Panc1 (cell line): ENCODE measurements around the gene PPP1CA. TPM values are rescaled to one million over a fixed set of nuclear protein-coding genes. Genes with fewer than 3 reads are reported as not detected.

Experiments used
- ATAC-seq: fragments of 200-7000 bp; cut with Tn5 transposase; 2 replicates; pipeline ENCODE4 v1.9.1; 2020; ENCODE audit warnings: mild to moderate bottlenecking, moderate library complexity
- BruUV-seq: library from RNA; stranded (reverse); fragments of 400-500 nt; replicated peaks from 2 replicates; lab custom pipeline; 2021; lab: Mats Ljungman, UMichigan
- CTCF ChIA-PET: fragments of 300-600 bp; sonication (Branson Sonifier 250); formaldehyde crosslinking; loops from one replicate; lab custom pipeline; 2022; ENCODE audit warnings: antibody characterized with exemption; lab: Charles Lee
- POLR2A ChIA-PET: fragments of 300-600 bp; sonication (Branson Sonifier 250); formaldehyde crosslinking; loops from one replicate; lab custom pipeline; 2022; ENCODE audit warnings: antibody characterized with exemption; lab: Charles Lee
- DNase-seq: peaks from one replicate; pipeline ENCODE4 v3.0.0-alpha.2; 2010; ENCODE audit warnings: low read depth, low spot score
- H3K27ac ChIP-seq: 2 replicates; pipeline ENCODE4 v1.5.1; 2011; ENCODE audit warnings: mild to moderate bottlenecking, low read length, inconsistent platforms
- H3K27me3 ChIP-seq: fragments of 200-500 bp; sonication (Bioruptor generic); 2 replicates; pipeline ENCODE4 v1.6.0; 2014; ENCODE audit warnings: low read length, inconsistent platforms; ENCODE audit not compliant: control insufficient read depth, insufficient read depth
- H3K36me3 ChIP-seq: fragments of 200-500 bp; sonication (Bioruptor generic); 2 replicates; pipeline ENCODE4 v1.5.1; 2014; ENCODE audit warnings: inconsistent platforms, mild to moderate bottlenecking, low read length, moderate library complexity; ENCODE audit not compliant: control insufficient read depth, insufficient read depth
- H3K4me1 ChIP-seq: 2 replicates; pipeline ENCODE4 v1.5.1; 2011; ENCODE audit warnings: inconsistent platforms, mild to moderate bottlenecking, low read length, moderate library complexity; ENCODE audit not compliant: control insufficient read depth, insufficient read depth
- H3K4me3 ChIP-seq, 2 experiments: 2 replicates each; pipeline ENCODE4 v1.5.1; 2011 to 2012; ENCODE audit warnings: low read depth in 2 of 2, low read length in 2 of 2, mild to moderate bottlenecking in 2 of 2, inconsistent platforms in 1 of 2, moderate library complexity in 1 of 2
- H3K9me3 ChIP-seq: fragments of 200-500 bp; sonication (Bioruptor generic); 2 replicates; pipeline ENCODE4 v1.5.1; 2014; ENCODE audit warnings: low read depth, mild to moderate bottlenecking, inconsistent platforms, low read length, moderate library complexity; ENCODE audit not compliant: control insufficient read depth, insufficient read depth
- POLR2AphosphoS5 ChIP-seq: IDR thresholded peaks from 2 replicates; pipeline ENCODE4 v1.6.1; 2012; ENCODE audit warnings: mild to moderate bottlenecking, low read depth, low read length, moderate library complexity
- SIN3A ChIP-seq: IDR thresholded peaks from 2 replicates; pipeline ENCODE4 v1.6.1; 2012; ENCODE audit warnings: low read depth, mild to moderate bottlenecking, low read length, moderate library complexity, borderline replicate concordance; ENCODE audit not compliant: insufficient read depth
- TCF7L2 ChIP-seq: IDR thresholded peaks from 2 replicates; pipeline ENCODE4 v1.6.1; 2011; ENCODE audit warnings: mild to moderate bottlenecking, low read depth, low read length, inconsistent platforms
- in situ Hi-C: cut with HindIII; loops from 2 replicates; pipeline ENCODE4 v1.10.0; 2016; ENCODE audit warnings: low sequenced_read_pairs, low pct_unique_long_range_greater_than_20kb
- intact Hi-C: fragments of 100-400 bp; cut with micrococcal nuclease; formaldehyde crosslinking; loops from one replicate; pipeline ENCODE4 v1.10.0; 2022; ENCODE audit not compliant: unreplicated experiment
- total RNA-seq: library from RNA; stranded (reverse); gene quantifications from one replicate; pipeline ENCODE4 v1.2.1, GENCODE V29; 2021; ENCODE audit not compliant: unreplicated experiment
- TF ChIP-seq, protein P1 (sequence below): fragments of 450-650 bp; IDR thresholded peaks from 2 replicates; pipeline ENCODE4 v1.5.1; 2017; ENCODE audit warnings: mild to moderate bottlenecking
- TF ChIP-seq, protein P2 (sequence below), 2 experiments: IDR thresholded peaks; 2 replicates each; pipeline ENCODE4 v1.6.1; 2011 to 2012; ENCODE audit warnings: low read depth in 2 of 2, control low read depth in 1 of 2, low read length in 1 of 2, mild to moderate bottlenecking in 1 of 2, moderate library complexity in 1 of 2; ENCODE audit not compliant: insufficient read depth in 1 of 2

The PPP1CA gene
- total RNA-seq, 1 experiment from 2014 or later: 361 TPM

DNA sequence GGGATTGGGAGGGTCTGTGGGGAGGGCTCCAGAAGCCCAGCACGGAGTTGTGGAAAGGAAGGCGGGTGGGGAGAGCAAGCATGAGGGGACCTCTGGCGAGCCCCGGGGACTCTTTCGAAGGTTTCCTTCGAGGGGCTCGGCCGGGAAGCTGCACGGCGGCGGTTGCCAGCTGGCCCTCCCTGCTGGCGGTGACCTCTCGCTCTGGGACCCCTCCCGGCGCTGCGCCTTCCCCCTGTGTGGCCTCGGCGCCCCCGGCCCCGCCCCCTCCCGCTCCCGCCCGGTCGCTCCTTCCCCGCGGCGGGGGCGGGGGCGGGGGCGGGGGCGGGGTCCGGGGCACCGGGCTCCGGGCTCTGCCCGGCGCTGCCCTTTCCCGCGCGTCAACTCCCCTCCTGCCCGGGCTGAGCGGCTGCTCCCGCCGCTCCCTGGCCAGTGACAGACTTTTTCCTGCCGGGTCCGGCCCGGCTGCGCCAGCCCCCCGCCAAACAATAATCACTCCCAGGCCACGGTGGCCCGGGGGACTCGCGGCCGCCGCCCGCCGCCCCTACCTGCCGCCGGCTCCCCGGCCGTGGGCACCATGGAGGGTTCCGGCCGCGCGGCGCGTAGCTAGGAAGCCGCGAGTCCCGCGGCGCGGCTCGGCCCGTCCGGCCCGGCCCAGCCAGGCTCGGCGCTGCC is 29.2 kb downstream of the PPP1CA start:
- peak; percentile 39 for ATAC-seq

DNA sequence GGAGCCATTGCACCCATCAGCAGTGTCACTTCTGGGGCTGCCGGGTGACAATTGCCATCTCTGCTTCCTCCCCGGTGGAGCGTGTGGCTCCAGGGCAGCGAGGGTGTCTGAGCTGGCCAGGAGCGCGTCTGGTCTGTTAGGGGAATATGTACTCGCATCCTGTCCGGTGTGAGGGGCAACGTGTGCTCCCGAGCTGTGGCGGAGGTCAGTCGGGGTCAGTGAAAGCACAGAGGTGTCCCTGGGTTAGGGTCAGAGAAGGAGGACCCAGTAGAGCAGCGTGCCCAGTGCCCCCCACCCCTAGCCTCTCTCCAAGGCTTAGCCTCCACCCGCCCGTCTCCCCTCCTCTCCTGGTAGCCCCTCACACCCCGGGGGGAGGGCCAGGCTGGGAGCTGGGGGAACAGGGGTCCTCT is 29.7 kb downstream of the PPP1CA start:
- in situ Hi-C loops: no loop called here
- Histone ChIP-seq H3K4me3 (peak overlapping the region; percentile 65 to 69), H3K27me3 (no peaks in the 10 kb centered on the region), H3K27ac (peak overlapping the region; percentile 88), H3K9me3 (no peaks in the 10 kb centered on the region), H3K36me3 (no peaks in the 10 kb centered on the region; the same call in 1 of the 2 replicates), H3K4me1 (peaks cover 61% of the 10 kb centered on the region)
- ATAC-seq (peak; percentile 21; the same call in 1 of the 2 replicates), DNase-seq (no peak)
- ChIA-PET POLR2A (no interaction called here), CTCF (interaction anchor here (0.6 to 6.9 kb wide), 5 partner anchors 9 to 55 kb away, joined by 4 to 58 read pairs (median 5); partner anchors contain the start of genes POLD4 and PPP1CA)
- intact Hi-C loops: no loop called here
- no TSS peak for BruUV-seq
- peak; percentile 14; the same call in 1 of the 2 replicates for TF ChIP-seq POLR2AphosphoS5
- TF ChIP-seq TCF7L2: no peak

More for the DNA sequence above, 29.2 kb downstream of the PPP1CA start:
- in situ Hi-C loops (no loop called here), intact Hi-C loops (no loop called here)
- peak overlapping the region; percentile 65 to 69 for H3K4me3 ChIP-seq
- DNase-seq: no peak
- no peaks in the 10 kb centered on the region; the same call in 1 of the 2 replicates for H3K36me3 ChIP-seq
- H3K4me1 ChIP-seq: peaks cover 62% of the 10 kb centered on the region
- peak overlapping the region; percentile 88 for H3K27ac ChIP-seq
- BruUV-seq: no TSS peak
- CTCF ChIA-PET: interaction anchor here (0.6 to 6.9 kb wide), 4 partner anchors 8 to 55 kb away, joined by 4 to 58 read pairs (median 6); partner anchors contain the start of gene PPP1CA
- POLR2A ChIA-PET: interaction anchor here (0.5 to 1.0 kb wide), 4 partner anchors 15 to 805 kb away, joined by 3 to 6 read pairs (median 4); no protein-coding TSS in a partner anchor
- no peaks in the 10 kb centered on the region for H3K9me3 ChIP-seq
- no peaks in the 10 kb centered on the region for H3K27me3 ChIP-seq
- TF ChIP-seq SIN3A: no peak; the same call in 1 of the 2 replicates
- TF ChIP-seq, protein P1, sequence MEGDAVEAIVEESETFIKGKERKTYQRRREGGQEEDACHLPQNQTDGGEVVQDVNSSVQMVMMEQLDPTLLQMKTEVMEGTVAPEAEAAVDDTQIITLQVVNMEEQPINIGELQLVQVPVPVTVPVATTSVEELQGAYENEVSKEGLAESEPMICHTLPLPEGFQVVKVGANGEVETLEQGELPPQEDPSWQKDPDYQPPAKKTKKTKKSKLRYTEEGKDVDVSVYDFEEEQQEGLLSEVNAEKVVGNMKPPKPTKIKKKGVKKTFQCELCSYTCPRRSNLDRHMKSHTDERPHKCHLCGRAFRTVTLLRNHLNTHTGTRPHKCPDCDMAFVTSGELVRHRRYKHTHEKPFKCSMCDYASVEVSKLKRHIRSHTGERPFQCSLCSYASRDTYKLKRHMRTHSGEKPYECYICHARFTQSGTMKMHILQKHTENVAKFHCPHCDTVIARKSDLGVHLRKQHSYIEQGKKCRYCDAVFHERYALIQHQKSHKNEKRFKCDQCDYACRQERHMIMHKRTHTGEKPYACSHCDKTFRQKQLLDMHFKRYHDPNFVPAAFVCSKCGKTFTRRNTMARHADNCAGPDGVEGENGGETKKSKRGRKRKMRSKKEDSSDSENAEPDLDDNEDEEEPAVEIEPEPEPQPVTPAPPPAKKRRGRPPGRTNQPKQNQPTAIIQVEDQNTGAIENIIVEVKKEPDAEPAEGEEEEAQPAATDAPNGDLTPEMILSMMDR: no peak
- TF ChIP-seq TCF7L2: no peak
- TF ChIP-seq, protein P2, sequence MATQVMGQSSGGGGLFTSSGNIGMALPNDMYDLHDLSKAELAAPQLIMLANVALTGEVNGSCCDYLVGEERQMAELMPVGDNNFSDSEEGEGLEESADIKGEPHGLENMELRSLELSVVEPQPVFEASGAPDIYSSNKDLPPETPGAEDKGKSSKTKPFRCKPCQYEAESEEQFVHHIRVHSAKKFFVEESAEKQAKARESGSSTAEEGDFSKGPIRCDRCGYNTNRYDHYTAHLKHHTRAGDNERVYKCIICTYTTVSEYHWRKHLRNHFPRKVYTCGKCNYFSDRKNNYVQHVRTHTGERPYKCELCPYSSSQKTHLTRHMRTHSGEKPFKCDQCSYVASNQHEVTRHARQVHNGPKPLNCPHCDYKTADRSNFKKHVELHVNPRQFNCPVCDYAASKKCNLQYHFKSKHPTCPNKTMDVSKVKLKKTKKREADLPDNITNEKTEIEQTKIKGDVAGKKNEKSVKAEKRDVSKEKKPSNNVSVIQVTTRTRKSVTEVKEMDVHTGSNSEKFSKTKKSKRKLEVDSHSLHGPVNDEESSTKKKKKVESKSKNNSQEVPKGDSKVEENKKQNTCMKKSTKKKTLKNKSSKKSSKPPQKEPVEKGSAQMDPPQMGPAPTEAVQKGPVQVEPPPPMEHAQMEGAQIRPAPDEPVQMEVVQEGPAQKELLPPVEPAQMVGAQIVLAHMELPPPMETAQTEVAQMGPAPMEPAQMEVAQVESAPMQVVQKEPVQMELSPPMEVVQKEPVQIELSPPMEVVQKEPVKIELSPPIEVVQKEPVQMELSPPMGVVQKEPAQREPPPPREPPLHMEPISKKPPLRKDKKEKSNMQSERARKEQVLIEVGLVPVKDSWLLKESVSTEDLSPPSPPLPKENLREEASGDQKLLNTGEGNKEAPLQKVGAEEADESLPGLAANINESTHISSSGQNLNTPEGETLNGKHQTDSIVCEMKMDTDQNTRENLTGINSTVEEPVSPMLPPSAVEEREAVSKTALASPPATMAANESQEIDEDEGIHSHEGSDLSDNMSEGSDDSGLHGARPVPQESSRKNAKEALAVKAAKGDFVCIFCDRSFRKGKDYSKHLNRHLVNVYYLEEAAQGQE (IDR thresholded peaks at IDR 0.05; ENCODE audit: insufficient read depth in 1 of 2, low read depth in 2 of 2, low read length in 1 of 2): no peak
- peak; percentile 74; the same call in 1 of the 2 replicates for TF ChIP-seq POLR2AphosphoS5
